Testis (tissue), 3 donors: ENCODE measurements around the gene PSME1. TPM values are rescaled to one million over a fixed set of nuclear protein-coding genes. Genes with fewer than 3 reads are reported as not detected.

Experiments
- DNase-seq: peaks from one replicate; pipeline ENCODE4 v3.0.0-alpha.2; 2019
- H3K27ac ChIP-seq, 2 donors: fragments of 200-600 bp; sonication (generic); one replicate each; pipeline ENCODE4 v1.5.1; 2019
- H3K27me3 ChIP-seq: fragments of 200-600 bp; sonication (generic); one replicate; pipeline ENCODE4 v1.5.1; 2019
- H3K36me3 ChIP-seq: fragments of 200-600 bp; sonication (generic); one replicate; pipeline ENCODE4 v1.5.1; 2017; ENCODE audit warnings: low read depth; ENCODE audit errors: missing control alignments
- H3K4me1 ChIP-seq: fragments of 200-600 bp; sonication (generic); one replicate; pipeline ENCODE4 v1.5.1; 2019
- H3K4me3 ChIP-seq, 2 donors: fragments of 200-600 bp; sonication (generic); one replicate each; pipeline ENCODE4 v1.5.1; 2017 to 2019
- H3K9me3 ChIP-seq: fragments of 200-600 bp; sonication (generic); one replicate; pipeline ENCODE4 v1.5.1; 2017
- CTCF ChIP-seq, 3 experiments: fragments of 450-650 bp in 2 of 3; fragments of 200-600 bp in 1 of 3; sonication (generic) in 1 of 3; IDR thresholded peaks; one replicate each; pipeline ENCODE4 v1.5.1; 2016 to 2019; ENCODE audit warnings: antibody characterized with exemption in 3 of 3, mild to moderate bottlenecking in 2 of 3, moderate library complexity in 1 of 3
- POLR2A ChIP-seq: fragments of 450-650 bp; IDR thresholded peaks from one replicate; pipeline ENCODE4 v1.6.1; 2017; ENCODE audit warnings: antibody characterized with exemption, mild to moderate bottlenecking, moderate library complexity
- WGBS, 2 donors: methylation state at CpG; one replicate each; pipeline ENCODE4 v1.1.5; 2018; 5-methylcytosine and 5-hydroxymethylcytosine counted together
- intact Hi-C: fragments of 100-400 bp; cut with DNase I; formaldehyde crosslinking; loops from one replicate; pipeline ENCODE4 v1.15.1; 2023; ENCODE audit warnings: low total_unique reads
- polyA plus RNA-seq: library from polyadenylated mRNA; stranded (reverse); fragments of 350-450 nt; fragmentation: Illumina TruSeq; extraction: RNeasy Lipid Tissue Mini Kit (QIAGEN cat#74804); gene quantifications from one replicate; pipeline ENCODE4 v1.2.3, GENCODE V29; 2014; ENCODE audit warnings: low read depth, low replicate concordance; ENCODE audit not compliant: insufficient read depth
- total RNA-seq, 2 donors: library from RNA; depleted of rRNA; stranded (reverse); fragments of >200 nt; gene quantifications; one replicate each; pipeline ENCODE4 v1.2.3, GENCODE V29; 2016

PSME1 gene
- total and polyA plus RNA-seq, 3 donors from 2014 or later, result 43.3 to 101 (median 63.9) TPM

- no peak overlapping the region for H3K4me3 ChIP-seq
- intact Hi-C loops, result no loop called here
- no peak for DNase-seq
- WGBS, 2 donors, result 87% methylated on average over 8 to 12 of the region's 12 CpGs
- no peaks in the 10 kb centered on the region for H3K9me3 ChIP-seq
- no peak overlapping the region for H3K27ac ChIP-seq
- no peaks in the 10 kb centered on the region for H3K4me1 ChIP-seq
- H3K36me3 ChIP-seq, result no peaks in the 10 kb centered on the region
- no peaks in the 10 kb centered on the region for H3K27me3 ChIP-seq
- TF ChIP-seq POLR2A (no peak), CTCF (IDR thresholded peaks at IDR 0.05) (no peak)
Observed at GRCh38 chr14:24177041-24177825, 41.2 kb downstream of the PSME1 start.

DNA sequence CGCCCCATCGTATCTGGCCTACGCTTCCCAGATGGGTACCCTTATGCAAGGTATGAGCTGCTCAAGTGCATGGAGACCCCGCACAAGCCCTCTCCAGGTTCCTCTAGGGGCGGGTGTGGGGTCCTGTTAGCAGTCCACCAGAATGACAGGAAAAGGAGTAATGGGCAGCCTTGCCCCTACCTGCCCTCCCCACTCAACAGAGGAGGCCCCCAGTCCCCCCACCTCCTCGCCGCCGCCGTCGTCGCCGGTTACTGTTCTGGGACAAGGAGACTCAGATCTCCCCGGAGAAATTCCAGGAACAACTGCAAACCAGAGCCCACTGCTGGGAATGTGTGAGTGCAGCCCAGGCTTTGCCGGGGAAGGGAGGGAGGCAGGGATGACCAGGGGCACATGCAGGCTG lies 41.9 kb downstream of the PSME1 start:
- no peak overlapping the region for H3K4me3 ChIP-seq
- no peak for DNase-seq
- intact Hi-C loops, result no loop called here
- H3K27me3 ChIP-seq, result no peaks in the 10 kb centered on the region
- 93 to 94% methylated on average over 6 to 14 of the region's 14 CpGs for WGBS, 2 donors
- H3K4me1 ChIP-seq, result no peaks in the 10 kb centered on the region
- H3K27ac ChIP-seq, result no peak overlapping the region
- H3K9me3 ChIP-seq, result no peaks in the 10 kb centered on the region
- no peak for TF ChIP-seq CTCF (IDR thresholded peaks at IDR 0.05)
- TF ChIP-seq POLR2A, result no peak
- H3K36me3 ChIP-seq, result no peaks in the 10 kb centered on the region

GRCh38 chr14:24178399-24179178 lies 42.6 kb downstream of the PSME1 start:
- H3K27ac ChIP-seq, result no peak overlapping the region

DNA sequence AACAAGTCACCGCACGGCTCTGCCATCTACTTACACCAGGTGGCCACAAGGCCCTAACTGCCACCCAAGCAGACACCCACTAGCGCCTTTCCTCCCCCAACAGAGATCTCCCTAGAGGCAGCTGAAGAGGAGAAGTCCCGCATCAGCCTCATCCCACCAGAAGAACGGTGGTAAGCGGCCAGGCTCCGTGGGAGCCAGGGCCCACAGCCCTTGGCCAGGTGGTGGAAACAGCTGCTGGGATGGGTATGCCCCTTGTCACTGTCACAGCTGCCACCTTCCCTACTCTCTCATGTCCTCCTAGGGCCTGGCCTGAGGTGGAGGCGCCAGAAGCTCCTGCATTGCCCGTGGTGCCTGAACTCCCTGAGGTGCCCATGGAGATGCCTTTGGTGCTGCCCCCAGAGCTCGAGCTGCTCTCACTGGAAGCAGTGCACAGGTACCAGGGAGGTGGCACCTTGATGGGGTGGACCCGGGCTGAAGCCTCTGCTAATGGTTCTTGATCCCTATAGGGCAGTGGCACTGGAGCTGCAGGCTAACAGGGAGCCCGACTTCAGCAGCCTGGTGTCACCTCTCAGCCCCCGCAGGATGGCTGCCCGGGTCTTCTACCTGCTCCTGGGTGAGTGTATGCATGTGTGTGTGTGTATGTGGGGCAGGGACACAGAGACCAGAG lies 43.4 kb downstream of the PSME1 start:
- Histone ChIP-seq H3K27me3 (no peaks in the 10 kb centered on the region), H3K9me3 (no peaks in the 10 kb centered on the region), H3K4me1 (no peaks in the 10 kb centered on the region), H3K4me3 (no peak overlapping the region), H3K36me3 (no peaks in the 10 kb centered on the region), H3K27ac (no peak overlapping the region)
- intact Hi-C loops, result no loop called here
- TF ChIP-seq CTCF (IDR thresholded peaks at IDR 0.05) (no peak), POLR2A (no peak)
- DNase-seq, result no peak
- WGBS, 2 donors, result 80 to 91% methylated on average over 7 to 14 of the region's 14 CpGs

More at GRCh38 chr14:24178399-24179178, 42.6 kb downstream of the PSME1 start:
- 88 to 92% methylated on average over 9 to 12 of the region's 12 CpGs for WGBS, 2 donors
- TF ChIP-seq POLR2A, result no peak
- TF ChIP-seq CTCF (IDR thresholded peaks at IDR 0.05), result no peak
- Histone ChIP-seq H3K4me3 (no peak overlapping the region), H3K36me3 (no peaks in the 10 kb centered on the region), H3K27me3 (no peaks in the 10 kb centered on the region), H3K4me1 (no peaks in the 10 kb centered on the region), H3K9me3 (no peaks in the 10 kb centered on the region)
- intact Hi-C loops, result no loop called here
- no peak for DNase-seq
